Transverse colon (tissue), 4 donors: ENCODE data around the gene KIN.

ENCODE experiments used
- EP300 ChIP-seq: sonication (generic); formaldehyde crosslinking; IDR thresholded peaks from one replicate; pipeline ENCODE4 v1.6.1; 2017; ENCODE audit warnings: antibody characterized with exemption, low read depth
- POLR2A ChIP-seq: fragments of 450-650 bp; IDR thresholded peaks from one replicate; pipeline ENCODE4 v1.6.1; 2016; ENCODE audit warnings: antibody characterized with exemption, mild to moderate bottlenecking, moderate library complexity
- POLR2AphosphoS5 ChIP-seq, 3 donors: sonication (generic); formaldehyde crosslinking; IDR thresholded peaks; one replicate each; pipeline ENCODE4 v1.6.1; 2016; ENCODE audit warnings: antibody characterized with exemption in 3 of 3
- TF ChIP-seq, protein P1 (sequence below), 5 experiments: fragments of 200-600 bp in 3 of 5; fragments of 450-650 bp in 2 of 5; sonication (generic) in 3 of 5; IDR thresholded peaks; 1 replicate in 2 of 5; 2 replicates in 3 of 5; pipeline ENCODE4 v1.5.1; 2016 to 2017; ENCODE audit warnings: antibody characterized with exemption in 5 of 5, inconsistent platforms in 3 of 5, mild to moderate bottlenecking in 2 of 5, moderate library complexity in 1 of 5

DNA sequence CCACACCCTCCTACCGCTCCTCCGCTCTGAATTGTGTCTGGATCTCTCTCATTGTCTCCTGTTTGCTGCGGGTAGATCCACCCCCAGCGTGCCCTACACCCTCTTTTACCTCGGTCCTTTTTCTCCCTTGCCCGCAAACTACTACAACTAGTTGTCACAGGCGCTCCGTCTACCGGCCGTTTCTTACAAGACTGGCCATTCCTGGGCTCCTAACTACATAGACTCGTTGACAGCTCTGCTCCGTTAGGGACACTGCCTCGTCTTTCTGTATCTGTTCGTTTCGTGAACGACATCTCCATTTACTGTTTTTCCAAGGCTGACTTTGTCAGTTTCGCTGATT, 31.3 kb upstream of the KIN start:
- TF ChIP-seq, protein P1, sequence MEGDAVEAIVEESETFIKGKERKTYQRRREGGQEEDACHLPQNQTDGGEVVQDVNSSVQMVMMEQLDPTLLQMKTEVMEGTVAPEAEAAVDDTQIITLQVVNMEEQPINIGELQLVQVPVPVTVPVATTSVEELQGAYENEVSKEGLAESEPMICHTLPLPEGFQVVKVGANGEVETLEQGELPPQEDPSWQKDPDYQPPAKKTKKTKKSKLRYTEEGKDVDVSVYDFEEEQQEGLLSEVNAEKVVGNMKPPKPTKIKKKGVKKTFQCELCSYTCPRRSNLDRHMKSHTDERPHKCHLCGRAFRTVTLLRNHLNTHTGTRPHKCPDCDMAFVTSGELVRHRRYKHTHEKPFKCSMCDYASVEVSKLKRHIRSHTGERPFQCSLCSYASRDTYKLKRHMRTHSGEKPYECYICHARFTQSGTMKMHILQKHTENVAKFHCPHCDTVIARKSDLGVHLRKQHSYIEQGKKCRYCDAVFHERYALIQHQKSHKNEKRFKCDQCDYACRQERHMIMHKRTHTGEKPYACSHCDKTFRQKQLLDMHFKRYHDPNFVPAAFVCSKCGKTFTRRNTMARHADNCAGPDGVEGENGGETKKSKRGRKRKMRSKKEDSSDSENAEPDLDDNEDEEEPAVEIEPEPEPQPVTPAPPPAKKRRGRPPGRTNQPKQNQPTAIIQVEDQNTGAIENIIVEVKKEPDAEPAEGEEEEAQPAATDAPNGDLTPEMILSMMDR (IDR thresholded peaks at IDR 0.05), result peak in 2 of 5 experiments; percentile 17 to 33
- no peak for TF ChIP-seq POLR2AphosphoS5 (IDR thresholded peaks at IDR 0.05)
- TF ChIP-seq POLR2A, result no peak
- TF ChIP-seq EP300, result no peak
